ENCODE measurements around the gene NIN. TPM values are rescaled to one million over a fixed set of nuclear protein-coding genes. Genes with fewer than 3 reads are reported as not detected.

Gene NIN
- total RNA-seq, 4 donors from 2014 or later, result 22.3 to 25.5 (median 22.5) TPM

DNA sequence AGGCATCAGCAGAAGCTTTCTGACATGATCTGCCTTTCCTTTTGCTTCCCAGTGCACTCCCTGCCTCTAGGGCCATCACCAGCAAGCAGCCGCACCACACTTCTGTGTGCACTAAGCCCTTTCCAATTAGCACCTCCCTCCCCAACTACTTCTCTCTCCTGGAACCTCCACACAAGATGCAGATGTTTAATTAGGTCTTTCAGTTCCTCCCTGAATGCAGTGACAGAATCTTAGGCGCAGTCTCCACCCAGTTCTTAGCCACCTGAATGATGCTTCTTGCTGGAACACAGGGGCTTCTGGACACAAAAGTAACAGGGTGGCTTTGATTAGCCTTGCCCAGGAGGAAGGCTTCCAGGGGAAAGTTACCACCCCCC is 32.9 kb downstream of the NIN start:
- DNase-seq, result no peak
- Histone ChIP-seq H3K9me3 (no peaks in the 10 kb centered on the region), H3K4me1 (no peaks in the 10 kb centered on the region), H3K27me3 (no peaks in the 10 kb centered on the region), H3K4me3 (replicated peaks in 1 of 3) (no peak overlapping the region), H3K36me3 (no peaks in the 10 kb centered on the region), H3K27ac (no peak overlapping the region)
- intact Hi-C loops (cut with DNase I), result no loop called here
- 84 to 96% methylated on average over 2 of the region's 2 CpGs for WGBS, 2 donors
- TF ChIP-seq, protein P1, sequence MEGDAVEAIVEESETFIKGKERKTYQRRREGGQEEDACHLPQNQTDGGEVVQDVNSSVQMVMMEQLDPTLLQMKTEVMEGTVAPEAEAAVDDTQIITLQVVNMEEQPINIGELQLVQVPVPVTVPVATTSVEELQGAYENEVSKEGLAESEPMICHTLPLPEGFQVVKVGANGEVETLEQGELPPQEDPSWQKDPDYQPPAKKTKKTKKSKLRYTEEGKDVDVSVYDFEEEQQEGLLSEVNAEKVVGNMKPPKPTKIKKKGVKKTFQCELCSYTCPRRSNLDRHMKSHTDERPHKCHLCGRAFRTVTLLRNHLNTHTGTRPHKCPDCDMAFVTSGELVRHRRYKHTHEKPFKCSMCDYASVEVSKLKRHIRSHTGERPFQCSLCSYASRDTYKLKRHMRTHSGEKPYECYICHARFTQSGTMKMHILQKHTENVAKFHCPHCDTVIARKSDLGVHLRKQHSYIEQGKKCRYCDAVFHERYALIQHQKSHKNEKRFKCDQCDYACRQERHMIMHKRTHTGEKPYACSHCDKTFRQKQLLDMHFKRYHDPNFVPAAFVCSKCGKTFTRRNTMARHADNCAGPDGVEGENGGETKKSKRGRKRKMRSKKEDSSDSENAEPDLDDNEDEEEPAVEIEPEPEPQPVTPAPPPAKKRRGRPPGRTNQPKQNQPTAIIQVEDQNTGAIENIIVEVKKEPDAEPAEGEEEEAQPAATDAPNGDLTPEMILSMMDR (IDR thresholded peaks at IDR 0.05), result no peak
- TF ChIP-seq POLR2A (IDR thresholded peaks at IDR 0.05), result no peak

DNA sequence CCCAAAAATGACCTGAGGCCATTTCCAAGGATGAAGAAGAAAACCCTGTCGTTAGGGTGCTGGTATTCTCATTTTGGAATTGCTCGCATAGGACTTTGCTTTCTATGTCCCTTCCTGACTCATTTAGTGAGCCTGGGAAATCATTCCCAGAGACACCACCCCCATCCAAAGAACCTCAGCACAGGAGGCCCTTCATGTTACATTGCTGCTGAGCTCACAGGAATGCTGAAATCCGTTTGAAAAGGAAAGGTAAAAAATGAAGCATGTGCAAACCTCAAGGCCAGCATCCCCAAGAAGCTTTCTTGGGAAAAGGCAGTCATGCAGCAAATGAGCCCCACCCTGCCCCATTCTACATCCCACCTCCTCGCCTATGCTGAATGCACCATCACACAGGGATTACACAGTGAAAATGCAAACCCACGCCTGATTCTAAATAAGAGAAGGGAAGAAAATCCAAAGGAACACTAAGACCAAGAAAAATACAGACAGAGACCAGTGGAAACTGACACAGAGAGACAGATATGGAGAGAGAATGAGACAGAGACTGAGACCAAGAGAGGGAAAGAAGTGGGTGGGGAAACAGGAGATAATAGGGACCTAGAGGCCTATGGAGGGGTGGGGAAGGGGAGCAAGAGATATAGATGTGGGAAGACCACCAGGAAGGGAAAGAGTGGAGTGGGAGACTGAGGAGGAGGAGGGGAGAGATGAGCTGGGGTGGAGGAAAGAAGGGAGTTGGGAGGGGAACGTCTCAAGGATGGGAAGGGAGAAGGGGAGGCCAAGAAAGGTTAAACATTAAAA is 33.5 kb downstream of the NIN start:
- no peaks in the 10 kb centered on the region for H3K4me1 ChIP-seq
- 73 to 80% methylated on average over 6 of the region's 6 CpGs for WGBS, 2 donors
- no peak overlapping the region for H3K4me3 ChIP-seq (replicated peaks in 1 of 3)
- no peaks in the 10 kb centered on the region for H3K9me3 ChIP-seq
- DNase-seq, result no peak
- intact Hi-C loops (cut with DNase I), result no loop called here
- no peaks in the 10 kb centered on the region for H3K27me3 ChIP-seq
- TF ChIP-seq, protein P1 (IDR thresholded peaks at IDR 0.05), result no peak
- no peak for TF ChIP-seq POLR2A (IDR thresholded peaks at IDR 0.05)
- H3K27ac ChIP-seq, result no peak overlapping the region
- no peaks in the 10 kb centered on the region for H3K36me3 ChIP-seq

DNA sequence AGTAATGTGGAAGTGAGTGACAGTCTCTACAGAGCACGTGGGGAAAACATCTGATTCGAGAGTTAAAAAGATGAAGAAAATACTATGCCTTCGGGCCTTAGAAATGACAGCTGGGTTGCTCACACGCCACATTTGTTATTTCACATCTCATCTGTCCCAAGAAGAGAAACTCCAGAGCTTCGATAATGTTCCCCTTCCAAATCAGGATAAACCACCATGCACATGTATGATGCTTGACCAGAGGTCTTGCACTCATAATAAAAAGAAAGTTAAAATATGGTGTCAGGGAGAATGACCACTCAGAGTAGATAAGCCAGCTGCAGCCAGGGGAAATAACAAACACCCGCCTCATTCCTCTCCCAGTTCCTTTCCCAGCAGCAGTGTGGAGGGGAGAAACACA is 34.6 kb downstream of the NIN start:
- H3K27ac ChIP-seq, result no peak overlapping the region
- no peaks in the 10 kb centered on the region for H3K9me3 ChIP-seq
- 90% methylated on average over 6 of the region's 6 CpGs for whole genome bisulfite sequencing, 2 donors
- no peaks in the 10 kb centered on the region for H3K27me3 ChIP-seq
- H3K4me1 ChIP-seq, result no peaks in the 10 kb centered on the region
- DNase-seq, result no peak
- no peak overlapping the region for H3K4me3 ChIP-seq (replicated peaks in 1 of 3)
- no peaks in the 10 kb centered on the region for H3K36me3 ChIP-seq
- no peak for TF ChIP-seq POLR2A (IDR thresholded peaks at IDR 0.05)
- intact Hi-C loops (cut with DNase I), result no loop called here

DNA sequence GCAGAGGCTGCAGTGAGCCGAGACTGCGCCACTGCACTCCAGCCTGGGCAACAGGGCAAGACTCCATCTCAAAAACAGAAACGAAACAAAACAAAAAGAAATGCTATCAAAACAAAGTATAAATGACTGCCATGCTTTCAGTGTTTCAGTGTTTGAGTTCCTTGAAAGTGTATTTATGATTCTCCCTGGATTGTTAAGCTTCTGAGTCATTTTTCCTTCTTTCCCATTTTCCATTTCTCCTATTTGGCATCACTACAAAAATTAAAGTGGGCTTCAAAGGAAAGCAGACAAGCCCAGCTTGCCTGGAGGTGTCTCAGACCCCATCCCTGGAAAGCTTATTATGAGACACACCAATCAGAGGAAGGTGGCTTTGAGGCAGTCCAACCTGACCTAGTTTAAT is 35.1 kb downstream of the NIN start:
- WGBS, 2 donors, result 87% methylated on average over 3 of the region's 3 CpGs
- Histone ChIP-seq H3K9me3 (no peaks in the 10 kb centered on the region), H3K4me1 (no peaks in the 10 kb centered on the region), H3K4me3 (replicated peaks in 1 of 3) (no peak overlapping the region), H3K27me3 (no peaks in the 10 kb centered on the region), H3K36me3 (no peaks in the 10 kb centered on the region), H3K27ac (no peak overlapping the region)
- intact Hi-C loops (cut with DNase I), result no loop called here
- TF ChIP-seq, protein P1 (IDR thresholded peaks at IDR 0.05), result no peak
- no peak for TF ChIP-seq POLR2A (IDR thresholded peaks at IDR 0.05)
- no peak for DNase-seq

DNA sequence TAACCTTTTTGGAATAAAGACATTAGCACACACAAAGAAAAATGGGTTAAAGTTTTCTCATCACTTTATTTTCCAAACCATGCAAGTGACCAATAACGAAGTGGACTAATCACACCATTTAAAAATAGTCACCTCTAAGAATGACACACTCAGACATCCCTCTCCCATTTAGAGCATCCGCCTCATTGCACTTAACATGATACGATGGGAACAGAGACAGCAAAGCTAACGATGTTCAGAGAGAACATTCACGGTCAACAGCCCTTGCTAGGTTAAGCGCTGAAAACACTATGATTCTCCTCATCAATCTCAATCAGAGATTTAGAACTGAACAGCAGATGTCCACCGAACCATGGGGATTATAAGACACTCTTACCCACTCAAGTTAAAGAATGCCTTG is 35.8 kb downstream of the NIN start:
- Histone ChIP-seq H3K4me3 (replicated peaks in 1 of 3) (no peak overlapping the region), H3K27me3 (no peaks in the 10 kb centered on the region), H3K9me3 (no peaks in the 10 kb centered on the region), H3K36me3 (peaks cover 0 to 3% of the 10 kb centered on the region in 2 donors), H3K4me1 (no peaks in the 10 kb centered on the region), H3K27ac (no peak overlapping the region)
- DNase-seq, result no peak
- TF ChIP-seq, protein P1 (IDR thresholded peaks at IDR 0.05), result no peak
- TF ChIP-seq POLR2A (IDR thresholded peaks at IDR 0.05), result no peak
- intact Hi-C loops (cut with DNase I), result no loop called here
- WGBS, 2 donors, result 86 to 89% methylated on average over 7 of the region's 7 CpGs
